Measurements from ENCODE around the gene ACTN3.

The ACTN3 gene

DNA sequence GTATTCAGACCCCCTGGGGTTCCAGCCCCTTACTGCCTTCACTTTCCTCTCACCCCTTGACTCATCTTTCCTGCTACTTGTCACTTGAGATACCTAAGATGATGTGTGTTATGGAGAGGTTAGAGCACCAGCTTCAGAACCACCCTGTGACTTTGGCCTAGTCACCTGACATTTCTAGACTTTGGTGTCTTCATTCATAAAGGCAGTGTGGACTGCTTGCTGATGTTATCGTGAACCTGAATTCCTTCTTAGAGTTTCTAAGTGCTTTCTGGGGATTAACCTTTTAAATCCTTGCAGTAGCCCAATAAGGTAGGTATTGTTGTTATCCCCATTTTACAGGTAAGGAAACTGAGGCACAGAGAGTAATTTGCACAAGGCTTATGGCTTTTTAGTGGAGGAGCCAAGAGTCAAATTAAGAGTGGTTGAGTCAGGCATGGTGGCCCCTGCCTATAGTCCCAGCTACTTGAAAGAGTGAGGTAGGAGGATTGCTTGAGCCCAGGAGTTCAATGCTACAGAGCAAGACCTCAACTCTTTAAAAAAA lies 41.4 kb upstream of the ACTN3 start:
- H3K4me2 ChIP-seq (ENCODE audit: insufficient read depth, low read length), result no peak overlapping the region
- no peak for ATAC-seq (ENCODE audit: insufficient read depth, low read depth)
- no peak for DNase-seq
- no peaks in the 10 kb centered on the region for H3K27me3 ChIP-seq (ENCODE audit: insufficient read depth, low read length, poor library complexity)
- H3K36me3 ChIP-seq (ENCODE audit: insufficient read depth, low read length), result peaks cover 35% of the 10 kb centered on the region
- H3K79me2 ChIP-seq (ENCODE audit: insufficient read depth, low read length), result no peaks in the 10 kb centered on the region
- H3K4me1 ChIP-seq (ENCODE audit: insufficient read depth, low read length), result peaks cover 9% of the 10 kb centered on the region
- H3K9me3 ChIP-seq (ENCODE audit: insufficient read depth, low read length, severe bottlenecking), result no peaks in the 10 kb centered on the region
- H3K9ac ChIP-seq (ENCODE audit: low read depth, low read length), result no peak overlapping the region
- no peak overlapping the region for H3K4me3 ChIP-seq (ENCODE audit: low read depth in 1 of 2, low read length in 2 of 2)
- TF ChIP-seq EZH2 (IDR thresholded peaks at IDR 0.05; ENCODE audit: borderline replicate concordance, low read depth, low read length, severe bottlenecking), result no peak
- TF ChIP-seq, protein P1, sequence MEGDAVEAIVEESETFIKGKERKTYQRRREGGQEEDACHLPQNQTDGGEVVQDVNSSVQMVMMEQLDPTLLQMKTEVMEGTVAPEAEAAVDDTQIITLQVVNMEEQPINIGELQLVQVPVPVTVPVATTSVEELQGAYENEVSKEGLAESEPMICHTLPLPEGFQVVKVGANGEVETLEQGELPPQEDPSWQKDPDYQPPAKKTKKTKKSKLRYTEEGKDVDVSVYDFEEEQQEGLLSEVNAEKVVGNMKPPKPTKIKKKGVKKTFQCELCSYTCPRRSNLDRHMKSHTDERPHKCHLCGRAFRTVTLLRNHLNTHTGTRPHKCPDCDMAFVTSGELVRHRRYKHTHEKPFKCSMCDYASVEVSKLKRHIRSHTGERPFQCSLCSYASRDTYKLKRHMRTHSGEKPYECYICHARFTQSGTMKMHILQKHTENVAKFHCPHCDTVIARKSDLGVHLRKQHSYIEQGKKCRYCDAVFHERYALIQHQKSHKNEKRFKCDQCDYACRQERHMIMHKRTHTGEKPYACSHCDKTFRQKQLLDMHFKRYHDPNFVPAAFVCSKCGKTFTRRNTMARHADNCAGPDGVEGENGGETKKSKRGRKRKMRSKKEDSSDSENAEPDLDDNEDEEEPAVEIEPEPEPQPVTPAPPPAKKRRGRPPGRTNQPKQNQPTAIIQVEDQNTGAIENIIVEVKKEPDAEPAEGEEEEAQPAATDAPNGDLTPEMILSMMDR (IDR thresholded peaks at IDR 0.05; ENCODE audit: borderline replicate concordance, extremely low read depth, low read length, poor library complexity, severe bottlenecking), result no peak
- H3K27ac ChIP-seq (ENCODE audit: low read length), result no peak overlapping the region
- H2AFZ ChIP-seq (ENCODE audit: low read depth, low read length), result no peak overlapping the region
- no peaks in the 10 kb centered on the region for H4K20me1 ChIP-seq (ENCODE audit: insufficient read depth, low read length)

DNA sequence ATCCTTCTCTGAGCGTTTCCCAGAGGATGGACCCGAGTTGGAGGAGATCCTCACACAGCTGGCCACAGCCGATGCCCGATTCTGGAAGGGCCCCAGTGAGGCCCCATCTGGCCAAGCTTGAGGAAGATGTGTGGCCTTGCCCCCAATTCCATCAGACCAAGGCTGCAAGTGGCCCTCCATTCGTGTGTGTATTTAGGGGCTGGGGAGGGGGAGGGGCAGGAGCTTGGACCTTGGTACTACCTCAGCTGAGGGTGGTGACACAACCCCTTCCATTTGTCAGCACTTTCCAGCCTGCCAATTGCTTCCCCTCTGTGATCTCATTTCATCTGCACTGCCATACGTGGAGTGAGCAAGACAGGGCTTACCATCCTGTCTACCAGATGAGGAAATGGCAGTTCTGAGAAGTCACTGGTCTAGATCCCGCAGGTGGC lies 37.6 kb upstream of the ACTN3 start:
- no peak overlapping the region for H3K4me2 ChIP-seq (ENCODE audit: insufficient read depth, low read length)
- no peak overlapping the region for H3K4me3 ChIP-seq (ENCODE audit: low read depth in 1 of 2, low read length in 2 of 2)
- DNase-seq, result no peak
- H4K20me1 ChIP-seq (ENCODE audit: insufficient read depth, low read length), result no peaks in the 10 kb centered on the region
- H2AFZ ChIP-seq (ENCODE audit: low read depth, low read length), result no peak overlapping the region
- no peak for ATAC-seq (ENCODE audit: insufficient read depth, low read depth)
- H3K9me3 ChIP-seq (ENCODE audit: insufficient read depth, low read length, severe bottlenecking), result no peaks in the 10 kb centered on the region
- no peak overlapping the region for H3K27ac ChIP-seq (ENCODE audit: low read length)
- no peaks in the 10 kb centered on the region for H3K27me3 ChIP-seq (ENCODE audit: insufficient read depth, low read length, poor library complexity)
- H3K36me3 ChIP-seq (ENCODE audit: insufficient read depth, low read length), result peaks cover 40% of the 10 kb centered on the region
- no peak for TF ChIP-seq EZH2 (IDR thresholded peaks at IDR 0.05; ENCODE audit: borderline replicate concordance, low read depth, low read length, severe bottlenecking)
- TF ChIP-seq, protein P1 (IDR thresholded peaks at IDR 0.05; ENCODE audit: borderline replicate concordance, extremely low read depth, low read length, poor library complexity, severe bottlenecking), result no peak
- H3K4me1 ChIP-seq (ENCODE audit: insufficient read depth, low read length), result peaks cover 24% of the 10 kb centered on the region
- H3K79me2 ChIP-seq (ENCODE audit: insufficient read depth, low read length), result peaks cover 15% of the 10 kb centered on the region
- no peak overlapping the region for H3K9ac ChIP-seq (ENCODE audit: low read depth, low read length)

DNA sequence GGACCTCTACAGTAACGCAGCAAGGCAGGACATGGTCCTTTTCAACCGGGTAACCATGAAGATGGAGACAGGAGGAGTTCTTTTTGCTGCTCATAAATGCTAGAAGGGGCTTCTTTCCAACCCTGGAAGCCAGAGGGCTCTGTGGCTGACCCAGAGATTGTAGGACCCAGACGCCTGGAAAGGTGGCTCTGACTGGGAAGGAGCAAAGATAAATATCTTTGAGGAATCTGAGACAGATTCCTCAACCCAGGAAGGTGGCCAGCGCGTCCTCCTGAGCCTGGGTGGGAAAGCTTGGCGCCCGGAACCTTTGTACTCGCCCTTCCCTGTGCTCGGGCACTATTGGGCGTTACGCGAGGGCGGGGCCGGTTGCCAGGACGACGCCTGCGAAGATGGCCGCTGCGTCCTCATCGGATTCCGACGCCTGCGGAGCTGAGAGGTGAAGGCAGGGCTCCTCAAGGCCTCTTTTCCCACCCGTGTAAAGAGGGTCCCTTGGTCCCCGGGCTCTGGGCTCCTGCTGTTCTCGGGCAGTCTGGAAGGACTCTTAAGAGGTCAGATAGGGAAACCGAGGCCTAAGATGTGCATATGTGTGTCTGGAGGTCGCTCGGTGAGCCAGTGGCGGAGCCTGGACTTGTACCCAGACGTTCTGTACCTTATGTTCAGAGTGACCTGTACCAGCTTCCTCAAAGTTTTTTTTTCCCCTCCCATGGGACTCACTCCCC lies 36.3 kb upstream of the ACTN3 start, which contains the start of gene BBS1:
Gene BBS1 (plus strand): TSS at position 365 of the 719 bp plus-strand sequence. CDS start 25 bp downstream, at position 390.
- TF ChIP-seq, protein P1 (IDR thresholded peaks at IDR 0.05; ENCODE audit: borderline replicate concordance, extremely low read depth, low read length, poor library complexity, severe bottlenecking), result peak; percentile 16
- no peak for TF ChIP-seq EZH2 (IDR thresholded peaks at IDR 0.05; ENCODE audit: borderline replicate concordance, low read depth, low read length, severe bottlenecking)

More for the DNA sequence above, 36.3 kb upstream of the ACTN3 start, which contains the start of gene BBS1:
- Histone ChIP-seq H3K36me3 (ENCODE audit: insufficient read depth, low read length) (peaks cover 40% of the 10 kb centered on the region), H3K27ac (ENCODE audit: low read length) (peak within 1 kb of the TSS; percentile 72), H4K20me1 (ENCODE audit: insufficient read depth, low read length) (no peaks in the 10 kb centered on the region), H2AFZ (ENCODE audit: low read depth, low read length) (peak within 1 kb of the TSS; percentile 96), H3K9ac (ENCODE audit: low read depth, low read length) (peak within 1 kb of the TSS; percentile 67), H3K4me1 (ENCODE audit: insufficient read depth, low read length) (peaks cover 24% of the 10 kb centered on the region), H3K4me2 (ENCODE audit: insufficient read depth, low read length) (peak within 1 kb of the TSS; percentile 95), H3K79me2 (ENCODE audit: insufficient read depth, low read length) (peaks cover 15% of the 10 kb centered on the region), H3K27me3 (ENCODE audit: insufficient read depth, low read length, poor library complexity) (no peaks in the 10 kb centered on the region), H3K4me3 (ENCODE audit: low read depth in 1 of 2, low read length in 2 of 2) (peak within 1 kb of the TSS; percentile 83 to 88), H3K9me3 (ENCODE audit: insufficient read depth, low read length, severe bottlenecking) (no peaks in the 10 kb centered on the region)
- DNase-seq (peak; percentile 85), ATAC-seq (ENCODE audit: insufficient read depth, low read depth) (peak; percentile 100)
